ENCODE measurements around the gene SNED1. TPM values are rescaled to one million over a fixed set of nuclear protein-coding genes. Genes with fewer than 3 reads are reported as not detected.

Gene SNED1
- total and polyA plus RNA-seq, 2 experiments from 2014 or later: 1.5 to 2.8 TPM

DNA sequence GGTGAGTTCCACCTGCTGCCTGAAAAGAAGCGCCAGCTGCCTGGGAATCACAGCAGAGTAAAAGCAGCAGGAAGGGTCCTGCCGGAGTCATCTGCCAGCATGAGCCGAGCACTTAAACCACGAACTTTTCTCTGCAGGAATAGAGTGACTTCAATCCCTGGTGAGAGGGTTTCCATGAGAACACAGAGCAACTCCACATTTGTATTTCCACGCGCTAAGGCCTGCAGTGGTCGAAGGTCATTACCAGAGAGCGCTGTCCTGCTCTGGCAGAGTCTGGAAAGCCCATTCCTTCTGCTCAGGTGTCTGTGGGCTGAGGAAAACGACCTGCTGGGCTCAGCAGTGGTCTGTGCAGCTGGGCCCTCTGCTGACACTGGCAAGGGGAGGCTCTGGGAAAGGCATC is 144.2 kb downstream of the SNED1 start (continued):
- TF ChIP-seq, protein P1, sequence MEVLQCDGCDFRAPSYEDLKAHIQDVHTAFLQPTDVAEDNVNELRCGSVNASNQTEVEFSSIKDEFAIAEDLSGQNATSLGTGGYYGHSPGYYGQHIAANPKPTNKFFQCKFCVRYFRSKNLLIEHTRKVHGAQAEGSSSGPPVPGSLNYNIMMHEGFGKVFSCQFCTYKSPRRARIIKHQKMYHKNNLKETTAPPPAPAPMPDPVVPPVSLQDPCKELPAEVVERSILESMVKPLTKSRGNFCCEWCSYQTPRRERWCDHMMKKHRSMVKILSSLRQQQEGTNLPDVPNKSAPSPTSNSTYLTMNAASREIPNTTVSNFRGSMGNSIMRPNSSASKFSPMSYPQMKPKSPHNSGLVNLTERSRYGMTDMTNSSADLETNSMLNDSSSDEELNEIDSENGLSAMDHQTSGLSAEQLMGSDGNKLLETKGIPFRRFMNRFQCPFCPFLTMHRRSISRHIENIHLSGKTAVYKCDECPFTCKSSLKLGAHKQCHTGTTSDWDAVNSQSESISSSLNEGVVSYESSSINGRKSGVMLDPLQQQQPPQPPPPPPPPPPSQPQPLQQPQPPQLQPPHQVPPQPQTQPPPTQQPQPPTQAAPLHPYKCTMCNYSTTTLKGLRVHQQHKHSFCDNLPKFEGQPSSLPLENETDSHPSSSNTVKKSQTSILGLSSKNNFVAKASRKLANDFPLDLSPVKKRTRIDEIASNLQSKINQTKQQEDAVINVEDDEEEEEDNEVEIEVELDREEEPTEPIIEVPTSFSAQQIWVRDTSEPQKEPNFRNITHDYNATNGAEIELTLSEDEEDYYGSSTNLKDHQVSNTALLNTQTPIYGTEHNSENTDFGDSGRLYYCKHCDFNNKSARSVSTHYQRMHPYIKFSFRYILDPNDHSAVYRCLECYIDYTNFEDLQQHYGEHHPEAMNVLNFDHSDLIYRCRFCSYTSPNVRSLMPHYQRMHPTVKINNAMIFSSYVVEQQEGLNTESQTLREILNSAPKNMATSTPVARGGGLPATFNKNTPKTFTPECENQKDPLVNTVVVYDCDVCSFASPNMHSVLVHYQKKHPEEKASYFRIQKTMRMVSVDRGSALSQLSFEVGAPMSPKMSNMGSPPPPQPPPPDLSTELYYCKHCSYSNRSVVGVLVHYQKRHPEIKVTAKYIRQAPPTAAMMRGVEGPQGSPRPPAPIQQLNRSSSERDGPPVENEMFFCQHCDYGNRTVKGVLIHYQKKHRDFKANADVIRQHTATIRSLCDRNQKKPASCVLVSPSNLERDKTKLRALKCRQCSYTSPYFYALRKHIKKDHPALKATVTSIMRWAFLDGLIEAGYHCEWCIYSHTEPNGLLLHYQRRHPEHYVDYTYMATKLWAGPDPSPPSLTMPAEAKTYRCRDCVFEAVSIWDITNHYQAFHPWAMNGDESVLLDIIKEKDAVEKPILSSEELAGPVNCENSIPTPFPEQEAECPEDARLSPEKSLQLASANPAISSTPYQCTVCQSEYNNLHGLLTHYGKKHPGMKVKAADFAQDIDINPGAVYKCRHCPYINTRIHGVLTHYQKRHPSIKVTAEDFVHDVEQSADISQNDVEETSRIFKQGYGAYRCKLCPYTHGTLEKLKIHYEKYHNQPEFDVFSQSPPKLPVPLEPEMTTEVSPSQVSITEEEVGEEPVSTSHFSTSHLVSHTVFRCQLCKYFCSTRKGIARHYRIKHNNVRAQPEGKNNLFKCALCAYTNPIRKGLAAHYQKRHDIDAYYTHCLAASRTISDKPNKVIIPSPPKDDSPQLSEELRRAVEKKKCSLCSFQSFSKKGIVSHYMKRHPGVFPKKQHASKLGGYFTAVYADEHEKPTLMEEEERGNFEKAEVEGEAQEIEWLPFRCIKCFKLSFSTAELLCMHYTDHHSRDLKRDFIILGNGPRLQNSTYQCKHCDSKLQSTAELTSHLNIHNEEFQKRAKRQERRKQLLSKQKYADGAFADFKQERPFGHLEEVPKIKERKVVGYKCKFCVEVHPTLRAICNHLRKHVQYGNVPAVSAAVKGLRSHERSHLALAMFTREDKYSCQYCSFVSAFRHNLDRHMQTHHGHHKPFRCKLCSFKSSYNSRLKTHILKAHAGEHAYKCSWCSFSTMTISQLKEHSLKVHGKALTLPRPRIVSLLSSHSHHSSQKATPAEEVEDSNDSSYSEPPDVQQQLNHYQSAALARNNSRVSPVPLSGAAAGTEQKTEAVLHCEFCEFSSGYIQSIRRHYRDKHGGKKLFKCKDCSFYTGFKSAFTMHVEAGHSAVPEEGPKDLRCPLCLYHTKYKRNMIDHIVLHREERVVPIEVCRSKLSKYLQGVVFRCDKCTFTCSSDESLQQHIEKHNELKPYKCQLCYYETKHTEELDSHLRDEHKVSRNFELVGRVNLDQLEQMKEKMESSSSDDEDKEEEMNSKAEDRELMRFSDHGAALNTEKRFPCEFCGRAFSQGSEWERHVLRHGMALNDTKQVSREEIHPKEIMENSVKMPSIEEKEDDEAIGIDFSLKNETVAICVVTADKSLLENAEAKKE (CRISPR knock-in tag; IDR thresholded peaks at IDR 0.05): no peak
- TF ChIP-seq ZNF114 (CRISPR knock-in tag; IDR thresholded peaks at IDR 0.05): no peak

Small RNA genes lying within 50 kb of the gene (small RNA-seq; reads per million reads assigned to genes)
- not detected for gene AC005237.2 (ENCODE audit: low replicate concordance)

Other genes starting within 250 kb of the SNED1 start
- 183 and 214 TPM in 2 replicates for gene KIF1A, start 178.4 kb upstream of the SNED1 start, total RNA-seq (2014; rRNA removed; shearing (Covaris generic))
- 158 and 169 TPM in 2 replicates for gene KIF1A, start 178.4 kb upstream of the SNED1 start, polyA plus RNA-seq (2016; fragmentation: Nextera tagmentation; extraction: Ambion mirVana)
- gene AGXT, start 129.8 kb upstream of the SNED1 start, total RNA-seq (2014; rRNA removed; shearing (Covaris generic)): not detected in 2 replicates
- not detected in 2 replicates for gene AGXT, start 129.8 kb upstream of the SNED1 start, polyA plus RNA-seq (2016; fragmentation: Nextera tagmentation; extraction: Ambion mirVana)
- gene MAB21L4, start 102.5 kb upstream of the SNED1 start, total RNA-seq (2014; rRNA removed; shearing (Covaris generic)): not detected in 2 replicates
- gene MAB21L4, start 102.5 kb upstream of the SNED1 start, polyA plus RNA-seq (2016; fragmentation: Nextera tagmentation; extraction: Ambion mirVana): 0.10 TPM in 1 of 2 replicates, not detected in the other
- not detected in 2 replicates for gene CROCC2, start 92.3 kb upstream of the SNED1 start, total RNA-seq (2014; rRNA removed; shearing (Covaris generic))
- gene CROCC2, start 92.3 kb upstream of the SNED1 start, polyA plus RNA-seq (2016; fragmentation: Nextera tagmentation; extraction: Ambion mirVana): not detected in 2 replicates
- 58.0 and 63.6 TPM in 2 replicates for gene MTERF4, start 103.7 kb downstream of the SNED1 start, total RNA-seq (2014; rRNA removed; shearing (Covaris generic))
- gene MTERF4, start 103.7 kb downstream of the SNED1 start, polyA plus RNA-seq (2016; fragmentation: Nextera tagmentation; extraction: Ambion mirVana): 15.3 and 15.7 TPM in 2 replicates
- 37.6 and 38.4 TPM in 2 replicates for gene PASK, start 150.9 kb downstream of the SNED1 start, total RNA-seq (2014; rRNA removed; shearing (Covaris generic))
- 12.4 and 12.5 TPM in 2 replicates for gene PASK, start 150.9 kb downstream of the SNED1 start, polyA plus RNA-seq (2016; fragmentation: Nextera tagmentation; extraction: Ambion mirVana)
- gene PPP1R7, start 151.8 kb downstream of the SNED1 start, total RNA-seq (2014; rRNA removed; shearing (Covaris generic)): 48.2 and 60.2 TPM in 2 replicates
- gene PPP1R7, start 151.8 kb downstream of the SNED1 start, polyA plus RNA-seq (2016; fragmentation: Nextera tagmentation; extraction: Ambion mirVana): 94.3 and 98.6 TPM in 2 replicates
- gene ANO7, start 190.1 kb downstream of the SNED1 start, total RNA-seq (2014; rRNA removed; shearing (Covaris generic)): 3.3 and 5.1 TPM in 2 replicates
- gene ANO7, start 190.1 kb downstream of the SNED1 start, polyA plus RNA-seq (2016; fragmentation: Nextera tagmentation; extraction: Ambion mirVana): 3.6 and 4.0 TPM in 2 replicates

Data from GM23338 (cell line).